ENCODE results near the gene SYNGR1. TPM values are rescaled to one million over a fixed set of nuclear protein-coding genes. Genes with fewer than 3 reads are reported as not detected.

The SYNGR1 gene
- total and polyA plus RNA-seq, 2 experiments from 2014 or later, result 61.8 to 81.9 TPM

DNA sequence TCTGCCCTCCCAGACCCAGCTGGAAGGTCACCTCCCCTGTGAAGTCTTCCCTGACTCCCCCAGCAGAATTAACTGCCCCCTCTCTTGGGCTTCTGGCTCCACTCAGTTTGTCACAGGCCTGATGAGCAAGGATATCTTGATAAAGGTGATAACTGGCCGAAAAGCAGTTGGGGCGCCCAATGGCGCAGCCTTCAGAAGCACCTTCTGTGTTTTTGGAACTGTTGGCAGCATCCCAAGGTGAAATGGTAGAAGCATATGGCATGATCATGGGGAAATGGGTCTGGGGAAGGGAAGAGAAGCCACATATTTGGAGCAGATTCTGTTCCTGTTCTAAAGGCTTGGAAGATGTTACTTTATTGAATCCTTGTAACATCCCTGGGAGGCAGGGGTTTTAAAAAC is 47.0 kb downstream of the SYNGR1 start:
- Histone ChIP-seq H3K4me1 (ENCODE audit: low read depth) (peaks cover 3% of the 10 kb centered on the region), H3K27ac (no peak overlapping the region), H3K9me3 (ENCODE audit: low read depth) (no peaks in the 10 kb centered on the region), H3K27me3 (no peaks in the 10 kb centered on the region), H3K36me3 (no peaks in the 10 kb centered on the region), H3K4me3 (no peak overlapping the region)
- TF ChIP-seq, protein P1, sequence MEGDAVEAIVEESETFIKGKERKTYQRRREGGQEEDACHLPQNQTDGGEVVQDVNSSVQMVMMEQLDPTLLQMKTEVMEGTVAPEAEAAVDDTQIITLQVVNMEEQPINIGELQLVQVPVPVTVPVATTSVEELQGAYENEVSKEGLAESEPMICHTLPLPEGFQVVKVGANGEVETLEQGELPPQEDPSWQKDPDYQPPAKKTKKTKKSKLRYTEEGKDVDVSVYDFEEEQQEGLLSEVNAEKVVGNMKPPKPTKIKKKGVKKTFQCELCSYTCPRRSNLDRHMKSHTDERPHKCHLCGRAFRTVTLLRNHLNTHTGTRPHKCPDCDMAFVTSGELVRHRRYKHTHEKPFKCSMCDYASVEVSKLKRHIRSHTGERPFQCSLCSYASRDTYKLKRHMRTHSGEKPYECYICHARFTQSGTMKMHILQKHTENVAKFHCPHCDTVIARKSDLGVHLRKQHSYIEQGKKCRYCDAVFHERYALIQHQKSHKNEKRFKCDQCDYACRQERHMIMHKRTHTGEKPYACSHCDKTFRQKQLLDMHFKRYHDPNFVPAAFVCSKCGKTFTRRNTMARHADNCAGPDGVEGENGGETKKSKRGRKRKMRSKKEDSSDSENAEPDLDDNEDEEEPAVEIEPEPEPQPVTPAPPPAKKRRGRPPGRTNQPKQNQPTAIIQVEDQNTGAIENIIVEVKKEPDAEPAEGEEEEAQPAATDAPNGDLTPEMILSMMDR (IDR thresholded peaks at IDR 0.05; ENCODE audit: low read depth, low read length), result no peak
- DNase-seq (ENCODE audit: low read depth in 1 of 2, low spot score in 1 of 2), result no peak

DNA sequence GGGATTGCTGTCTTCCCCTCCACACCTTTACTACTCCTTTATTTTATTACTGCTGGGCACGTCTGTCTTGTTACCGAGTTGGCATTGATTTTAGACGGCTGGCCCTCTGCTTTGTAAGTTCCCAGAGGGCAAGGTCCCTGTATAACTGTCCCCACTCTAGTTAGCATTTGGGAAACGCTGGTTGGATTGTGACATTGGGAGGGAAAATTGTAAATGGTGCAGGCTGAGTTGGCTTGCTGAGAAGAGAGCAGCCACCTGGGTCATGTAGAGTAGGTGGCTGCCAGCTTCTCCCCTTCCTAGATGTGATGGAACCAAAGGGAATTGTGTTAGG is 51.5 kb downstream of the SYNGR1 start:
- Histone ChIP-seq H3K9me3 (ENCODE audit: low read depth) (no peaks in the 10 kb centered on the region), H3K27me3 (no peaks in the 10 kb centered on the region), H3K4me3 (no peak overlapping the region), H3K27ac (no peak overlapping the region), H3K36me3 (no peaks in the 10 kb centered on the region), H3K4me1 (ENCODE audit: low read depth) (peaks cover 3% of the 10 kb centered on the region)
- no peak for DNase-seq (ENCODE audit: low read depth in 1 of 2, low spot score in 1 of 2)
- TF ChIP-seq, protein P1 (IDR thresholded peaks at IDR 0.05; ENCODE audit: low read depth, low read length), result no peak

DNA sequence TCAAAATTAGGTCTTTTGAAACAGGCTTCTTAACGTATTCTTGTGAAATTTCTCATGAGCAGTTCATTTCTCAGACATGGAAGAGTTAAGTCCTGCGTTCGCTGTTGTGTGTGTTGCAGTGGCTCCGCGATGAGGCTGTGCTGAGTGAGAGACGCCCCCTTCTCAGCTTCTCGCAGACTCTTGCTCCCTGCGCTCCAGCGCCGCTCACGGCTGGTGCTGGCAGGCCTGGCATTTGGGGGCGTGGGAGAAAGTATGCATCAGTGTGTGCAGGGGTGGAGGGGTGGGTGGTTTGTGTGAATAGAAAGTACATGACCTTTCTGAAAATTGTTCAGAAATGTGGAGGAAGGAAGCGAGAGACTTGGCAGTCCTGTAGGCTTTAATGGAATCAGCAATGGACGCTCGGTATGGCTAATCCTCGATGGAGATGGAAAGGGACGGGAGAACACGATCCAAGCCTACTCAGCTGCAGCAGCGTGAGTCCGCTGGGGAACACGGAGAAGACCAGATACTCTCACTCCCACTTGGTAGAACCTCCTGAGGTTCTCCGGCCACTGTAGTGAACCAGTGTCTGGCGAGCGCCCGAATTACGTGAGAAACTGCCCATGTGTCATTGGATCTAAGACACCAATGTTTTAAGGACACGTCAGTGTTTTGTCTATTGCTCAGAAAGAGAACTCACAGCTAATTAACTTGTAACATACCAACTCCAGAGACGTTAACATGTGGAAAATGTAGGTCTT is 55.7 kb downstream of the SYNGR1 start:
- H3K4me3 ChIP-seq, result no peak overlapping the region
- TF ChIP-seq, protein P1 (IDR thresholded peaks at IDR 0.05; ENCODE audit: low read depth, low read length), result peak; percentile 34
- H3K36me3 ChIP-seq, result no peaks in the 10 kb centered on the region
- no peaks in the 10 kb centered on the region for H3K27me3 ChIP-seq
- H3K4me1 ChIP-seq (ENCODE audit: low read depth), result peaks cover under 1% of the 10 kb centered on the region
- peak; percentile 19 to 78 for DNase-seq (ENCODE audit: low read depth in 1 of 2, low spot score in 1 of 2)
- no peak overlapping the region for H3K27ac ChIP-seq
- no peaks in the 10 kb centered on the region for H3K9me3 ChIP-seq (ENCODE audit: low read depth)

DNA sequence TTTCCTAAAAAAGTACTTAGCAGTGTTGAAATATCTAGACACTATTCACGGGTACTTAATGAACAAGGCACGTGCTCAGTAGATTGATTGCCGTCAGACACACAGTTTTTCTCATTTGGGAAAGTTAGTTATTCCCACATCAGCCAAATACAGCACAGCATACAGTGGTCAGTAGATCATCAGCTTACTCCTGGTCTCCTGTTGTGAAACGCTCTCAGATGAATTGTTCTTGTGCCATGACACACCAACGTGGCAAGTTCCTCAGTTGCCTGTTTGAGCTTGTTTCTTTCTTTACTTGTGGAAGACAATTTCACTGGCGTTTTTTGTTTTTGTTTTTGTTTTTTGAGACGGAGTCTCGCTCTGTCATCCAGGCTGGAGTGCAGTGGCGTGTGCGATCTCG is 58.4 kb downstream of the SYNGR1 start:
- DNase-seq (ENCODE audit: low read depth in 1 of 2, low spot score in 1 of 2), result no peak
- Histone ChIP-seq H3K27ac (no peak overlapping the region), H3K4me3 (no peak overlapping the region), H3K36me3 (no peaks in the 10 kb centered on the region), H3K9me3 (ENCODE audit: low read depth) (no peaks in the 10 kb centered on the region), H3K4me1 (ENCODE audit: low read depth) (no peaks in the 10 kb centered on the region), H3K27me3 (no peaks in the 10 kb centered on the region)
- TF ChIP-seq, protein P1 (IDR thresholded peaks at IDR 0.05; ENCODE audit: low read depth, low read length), result no peak

DNA sequence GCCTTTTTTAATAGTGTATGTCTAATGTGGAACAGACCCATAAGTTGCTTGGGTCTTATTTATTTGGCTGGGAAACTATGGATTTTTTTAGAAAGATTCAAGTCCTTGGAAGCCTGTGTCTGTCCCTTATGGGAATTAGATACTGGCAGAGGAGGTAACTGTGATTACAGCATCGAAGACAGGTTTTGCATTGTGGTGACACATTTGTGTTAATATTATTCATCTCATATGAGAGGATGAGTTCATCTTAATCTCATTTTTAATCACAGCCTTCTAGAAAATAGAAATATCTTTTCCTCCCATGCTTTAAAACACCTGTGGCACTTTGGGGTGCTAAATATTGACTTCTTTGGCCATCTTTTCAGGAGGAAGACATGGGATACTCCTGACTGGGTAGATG is 59.0 kb downstream of the SYNGR1 start:
- Histone ChIP-seq H3K36me3 (no peaks in the 10 kb centered on the region), H3K27me3 (no peaks in the 10 kb centered on the region), H3K27ac (no peak overlapping the region), H3K9me3 (ENCODE audit: low read depth) (no peaks in the 10 kb centered on the region), H3K4me1 (ENCODE audit: low read depth) (no peaks in the 10 kb centered on the region), H3K4me3 (no peak overlapping the region)
- DNase-seq (ENCODE audit: low read depth in 1 of 2, low spot score in 1 of 2), result no peak
- TF ChIP-seq, protein P1 (IDR thresholded peaks at IDR 0.05; ENCODE audit: low read depth, low read length), result no peak

Measured in cardiac muscle cell (in vitro differentiated cells and primary cell).